Cardiac muscle cell (in vitro differentiated cells and primary cell): ENCODE measurements around the gene DNAAF1. TPM values are rescaled to one million over a fixed set of nuclear protein-coding genes. Genes with fewer than 3 reads are reported as not detected.
"Not testable (repeated sequence)": the region's sequence is repeated elsewhere in the genome, so short reads cannot be mapped to it uniquely, and the experiment has no call there.

Experiments
- DNase-seq, 2 donors: peaks; one replicate each; pipeline versions ENCODE4 v3.0.0 to v3.0.0-alpha.2; 2010 to 2017; ENCODE audit warnings: low read depth in 1 of 2, low spot score in 1 of 2
- H3K27ac ChIP-seq: fragments of 200-600 bp; sonication (generic); 2 replicates; pipeline ENCODE4 v1.5.1; 2016
- H3K27me3 ChIP-seq: fragments of 200-600 bp; sonication (generic); 2 replicates; pipeline ENCODE4 v1.6.0; 2016; ENCODE audit warnings: control low read depth
- H3K36me3 ChIP-seq: fragments of 200-600 bp; sonication (generic); 2 replicates; pipeline ENCODE4 v1.5.1; 2016; ENCODE audit warnings: control low read depth
- H3K4me1 ChIP-seq: fragments of 200-600 bp; sonication (generic); 2 replicates; pipeline ENCODE4 v1.8.1; 2017; ENCODE audit warnings: low read depth, mild to moderate bottlenecking, mixed run types
- H3K4me3 ChIP-seq: fragments of 200-600 bp; sonication (generic); 2 replicates; pipeline ENCODE4 v1.5.1; 2016; ENCODE audit warnings: mild to moderate bottlenecking
- H3K9me3 ChIP-seq: fragments of 200-600 bp; sonication (generic); 2 replicates; pipeline ENCODE4 v1.5.1; 2017; ENCODE audit warnings: low read depth, mild to moderate bottlenecking, control low read depth
- CTCF ChIP-seq: IDR thresholded peaks from 2 replicates; pipeline ENCODE4 v1.5.1; 2012; ENCODE audit warnings: low read depth, mild to moderate bottlenecking, low read length
- polyA plus RNA-seq: library from polyadenylated mRNA; unstranded; fragments of >200 nt; fragmentation: Nextera tagmentation; extraction: Ambion mirVana; gene quantifications from 2 replicates; pipeline ENCODE4 v1.2.1, GENCODE V29; 2016
- total RNA-seq: library from RNA; depleted of rRNA; stranded (reverse); fragments of >200 nt; gene quantifications from 2 replicates; pipeline ENCODE4 v1.2.3, GENCODE V29; 2016

DNAAF1 gene
- total and polyA plus RNA-seq, 2 experiments from 2014 or later, result 0.51 to 0.82 TPM

- no peak for DNase-seq
- Histone ChIP-seq H3K4me3 (no peak overlapping the region), H3K36me3 (no peaks in the 10 kb centered on the region), H3K27ac (no peak overlapping the region), H3K9me3 (no peaks in the 10 kb centered on the region), H3K27me3 (no peaks in the 10 kb centered on the region), H3K4me1 (no peaks in the 10 kb centered on the region)
- no peak for TF ChIP-seq CTCF
Measured at GRCh38 chr16:84197466-84198128, 52.5 kb downstream of the DNAAF1 start.

GRCh38 chr16:84198401-84198800 lies 53.3 kb downstream of the DNAAF1 start:
- no peak for TF ChIP-seq CTCF
- Histone ChIP-seq H3K4me1 (no peaks in the 10 kb centered on the region), H3K27me3 (no peaks in the 10 kb centered on the region), H3K4me3 (no peak overlapping the region), H3K36me3 (no peaks in the 10 kb centered on the region), H3K27ac (no peak overlapping the region), H3K9me3 (no peaks in the 10 kb centered on the region)
- peak in 1 of 2 donors; percentile 75 for DNase-seq

- H3K4me3 ChIP-seq, result no peak overlapping the region
- H3K27me3 ChIP-seq, result no peaks in the 10 kb centered on the region
- H3K36me3 ChIP-seq, result no peaks in the 10 kb centered on the region
- H3K9me3 ChIP-seq, result no peaks in the 10 kb centered on the region
- DNase-seq, result no peak
- H3K4me1 ChIP-seq, result no peaks in the 10 kb centered on the region
- H3K27ac ChIP-seq, result no peak overlapping the region
- TF ChIP-seq CTCF, result no peak
Measured at GRCh38 chr16:84199097-84199496, 54.0 kb downstream of the DNAAF1 start.

- Histone ChIP-seq H3K4me1 (no peaks in the 10 kb centered on the region), H3K36me3 (no peaks in the 10 kb centered on the region), H3K27me3 (no peaks in the 10 kb centered on the region), H3K9me3 (no peaks in the 10 kb centered on the region), H3K27ac (no peak overlapping the region), H3K4me3 (no peak overlapping the region)
- no peak for TF ChIP-seq CTCF
- DNase-seq, result peak in 1 of 2 donors; percentile 11
Measured at GRCh38 chr16:84199861-84200260, 54.8 kb downstream of the DNAAF1 start.

- H3K4me1 ChIP-seq, DNase-seq, H3K9me3 ChIP-seq, H3K4me3 ChIP-seq, H3K27ac ChIP-seq, H3K36me3 ChIP-seq, H3K27me3 ChIP-seq: not testable (repeated sequence)
Measured at GRCh38 chr16:84204551-84204950, 59.4 kb downstream of the DNAAF1 start.

GRCh38 chr16:84205123-84205522 lies 60.0 kb downstream of the DNAAF1 start:
- H3K4me3 ChIP-seq, H3K27me3 ChIP-seq, H3K36me3 ChIP-seq, H3K27ac ChIP-seq, H3K4me1 ChIP-seq, DNase-seq, H3K9me3 ChIP-seq: not testable (repeated sequence)
